IMR-90 (cell line): ENCODE data around the gene FOXI1. TPM values are rescaled to one million over a fixed set of nuclear protein-coding genes. Genes with fewer than 3 reads are reported as not detected.

Experiments
- ATAC-seq: fragments of 200-7000 bp; cut with Tn5 transposase; 2 replicates; pipeline ENCODE4 v1.9.1; 2020; ENCODE audit warnings: low read depth, mild to moderate bottlenecking, moderate library complexity
- BruUV-seq: library from RNA; stranded (reverse); fragments of 400-500 nt; replicated peaks from 2 replicates; lab custom pipeline; 2021; lab: Mats Ljungman, UMichigan
- CTCF ChIA-PET: fragments of 300-600 bp; formaldehyde crosslinking; extraction: SDS; loops from one replicate; lab custom pipeline; 2021; ENCODE audit warnings: antibody characterized with exemption; lab: Yijun Ruan, JAX
- POLR2A ChIA-PET: fragments of 300-600 bp; sonication (Branson Sonifier 250); formaldehyde crosslinking; loops from one replicate; lab custom pipeline; 2022; ENCODE audit warnings: antibody characterized with exemption; ENCODE audit not compliant: unreplicated experiment; lab: Charles Lee
- DNase-seq: peaks from one replicate; pipeline ENCODE4 v3.0.0; 2013
- H2AFZ ChIP-seq: replicated peaks from 2 replicates; pipeline ENCODE3; 2013; ENCODE audit warnings: low read length, mild to moderate bottlenecking; ENCODE audit not compliant: poor library complexity
- H2AK5ac ChIP-seq: 2 replicates; pipeline ENCODE4 v1.6.1; 2013; ENCODE audit warnings: low read depth, low read length, inconsistent platforms
- H2AK9ac ChIP-seq: replicated peaks from 2 replicates; pipeline ENCODE3; 2013; ENCODE audit warnings: mild to moderate bottlenecking, low read depth, low read length, moderate library complexity; ENCODE audit not compliant: poor library complexity
- H2BK120ac ChIP-seq: 2 replicates; pipeline ENCODE4 v1.6.1; 2013; ENCODE audit warnings: low read depth, low read length, inconsistent platforms
- H2BK15ac ChIP-seq: 3 replicates; pipeline ENCODE4 v1.6.1; 2013; ENCODE audit warnings: low read depth, low read length, inconsistent platforms
- H2BK20ac ChIP-seq: 2 replicates; pipeline ENCODE4 v1.6.1; 2013; ENCODE audit warnings: low read depth, mild to moderate bottlenecking, inconsistent platforms, low read length, moderate library complexity
- H2BK5ac ChIP-seq: 2 replicates; pipeline ENCODE4 v1.6.1; 2013; ENCODE audit warnings: mild to moderate bottlenecking, low read depth, low read length, inconsistent platforms; ENCODE audit not compliant: poor library complexity, severe bottlenecking
- H3K14ac ChIP-seq: replicated peaks from 2 replicates; pipeline ENCODE4 v1.6.1; 2013; ENCODE audit warnings: low read depth, low read length, inconsistent platforms
- H3K18ac ChIP-seq: 2 replicates; pipeline ENCODE4 v1.6.1; 2013; ENCODE audit warnings: low read depth, low read length, control low read depth
- H3K23ac ChIP-seq: 2 replicates; pipeline ENCODE4 v1.6.1; 2013; ENCODE audit warnings: low read depth, low read length, inconsistent platforms
- H3K27ac ChIP-seq: 2 replicates; pipeline ENCODE4 v1.5.1; 2013; ENCODE audit warnings: mild to moderate bottlenecking, control low read depth, low read length; ENCODE audit not compliant: insufficient read depth
- H3K27me3 ChIP-seq: 2 replicates; pipeline ENCODE4 v1.6.1; 2013; ENCODE audit warnings: low read length; ENCODE audit not compliant: control insufficient read depth, insufficient read depth
- H3K36me3 ChIP-seq: 2 replicates; pipeline ENCODE4 v1.6.1; 2013; ENCODE audit warnings: low read length, mixed read lengths; ENCODE audit not compliant: control insufficient read depth, insufficient read depth
- H3K4ac ChIP-seq: 2 replicates; pipeline ENCODE4 v1.6.1; 2013; ENCODE audit warnings: low read depth, low read length, inconsistent platforms
- H3K4me1 ChIP-seq: 2 replicates; pipeline ENCODE4 v1.6.1; 2013; ENCODE audit warnings: low read length, mixed read lengths; ENCODE audit not compliant: control insufficient read depth, insufficient read depth
- H3K4me2 ChIP-seq: 2 replicates; pipeline ENCODE4 v1.6.1; 2013; ENCODE audit warnings: low read depth, mild to moderate bottlenecking, control low read depth, low read length, moderate library complexity
- H3K4me3 ChIP-seq: 2 replicates; pipeline ENCODE4 v1.5.1; 2013; ENCODE audit warnings: low read depth, mild to moderate bottlenecking, control low read depth, low read length, moderate library complexity; ENCODE audit not compliant: insufficient read depth
- H3K56ac ChIP-seq: 2 replicates; pipeline ENCODE4 v1.6.1; 2013; ENCODE audit warnings: low read length, inconsistent platforms; ENCODE audit not compliant: insufficient read depth; ENCODE audit errors: extremely low read depth
- H3K79me1 ChIP-seq, 2 experiments: 2 replicates each; pipeline ENCODE4 v1.6.1; 2013; ENCODE audit warnings: low read length in 2 of 2, inconsistent platforms in 1 of 2, low read depth in 1 of 2
- H3K9ac ChIP-seq: 2 replicates; pipeline ENCODE4 v1.6.1; 2013; ENCODE audit warnings: low read depth, low read length, control low read depth
- H3K9me1 ChIP-seq: 2 replicates; pipeline ENCODE4 v1.6.1; 2013; ENCODE audit warnings: low read length, inconsistent platforms; ENCODE audit not compliant: insufficient read depth
- H3K9me3 ChIP-seq: 2 replicates; pipeline ENCODE4 v1.6.1; 2013; ENCODE audit warnings: low read length; ENCODE audit not compliant: control insufficient read depth, insufficient read depth
- H4K20me1 ChIP-seq: 2 replicates; pipeline ENCODE4 v1.6.1; 2013; ENCODE audit warnings: low read length, inconsistent platforms; ENCODE audit not compliant: insufficient read depth
- H4K5ac ChIP-seq: 2 replicates; pipeline ENCODE4 v1.6.1; 2013; ENCODE audit warnings: mild to moderate bottlenecking, low read depth, low read length, control low read depth
- H4K8ac ChIP-seq, 2 experiments: 2 replicates each; pipeline ENCODE4 v1.6.1; 2013; ENCODE audit warnings: low read depth in 2 of 2, low read length in 2 of 2, control low read depth in 1 of 2, inconsistent platforms in 1 of 2
- H4K91ac ChIP-seq: 2 replicates; pipeline ENCODE4 v1.6.1; 2013; ENCODE audit warnings: low read depth, low read length, inconsistent platforms; ENCODE audit not compliant: insufficient read depth
- BHLHE40 ChIP-seq: fragments of 150-350 bp; IDR thresholded peaks from 2 replicates; pipeline ENCODE4 v1.6.1; 2016; ENCODE audit warnings: mild to moderate bottlenecking, low read depth, low read length
- CEBPB ChIP-seq: IDR thresholded peaks from 2 replicates; pipeline ENCODE4 v1.6.1; 2012; ENCODE audit warnings: low read depth, low read length, improper control_type of control experiment
- FOS ChIP-seq: fragments of 150-350 bp; IDR thresholded peaks from 2 replicates; pipeline ENCODE4 v1.6.1; 2016; ENCODE audit warnings: low read depth, low read length
- MAZ ChIP-seq: IDR thresholded peaks from 2 replicates; pipeline ENCODE4 v1.6.1; 2012; ENCODE audit warnings: low read depth, mild to moderate bottlenecking, low read length, improper control_type of control experiment, moderate library complexity, borderline replicate concordance
- MXI1 ChIP-seq: IDR thresholded peaks from 2 replicates; pipeline ENCODE4 v1.6.1; 2012; ENCODE audit warnings: low read depth, mild to moderate bottlenecking, low read length, moderate library complexity, borderline replicate concordance
- NFE2L2 ChIP-seq: fragments of 150-350 bp; IDR thresholded peaks from 2 replicates; pipeline ENCODE4 v1.6.1; 2016; ENCODE audit warnings: low read depth, mild to moderate bottlenecking, low read length
- POLR2A ChIP-seq: IDR thresholded peaks from 2 replicates; pipeline ENCODE4 v1.6.1; 2012; ENCODE audit warnings: mild to moderate bottlenecking, low read depth, low read length
- RCOR1 ChIP-seq: IDR thresholded peaks from 2 replicates; pipeline ENCODE4 v1.6.1; 2012; ENCODE audit warnings: mild to moderate bottlenecking, low read length, improper control_type of control experiment; ENCODE audit not compliant: insufficient replicate concordance
- RFX5 ChIP-seq: IDR thresholded peaks from 2 replicates; pipeline ENCODE4 v1.8.0; 2012; ENCODE audit warnings: low read depth, mild to moderate bottlenecking, low read length, moderate library complexity
- whole genome bisulfite sequencing, 2 experiments: methylation state at CpG; one replicate each; pipeline versions ENCODE4 v1.1.5 to v1.1.7; 2013; ENCODE audit warnings: missing lambda C conversion rate in 2 of 2; ENCODE audit not compliant: insufficient read length in 1 of 2; ENCODE audit errors: extremely low coverage in 2 of 2; 5-methylcytosine and 5-hydroxymethylcytosine counted together
- dilution Hi-C: fragments of 300-500 bp; cut with HindIII; formaldehyde crosslinking; loops from one replicate; pipeline ENCODE4 v1.14.3; 2018; ENCODE audit warnings: low sequenced_read_pairs; ENCODE audit not compliant: unreplicated experiment
- in situ Hi-C: fragments of 300-500 bp; cut with MboI; formaldehyde crosslinking; loops from 3 replicates; pipeline ENCODE4 v1.14.3; 2019; ENCODE audit warnings: low sequenced_read_pairs, inconsistent platforms, mixed read lengths
- intact Hi-C: fragments of 100-400 bp; cut with micrococcal nuclease; formaldehyde crosslinking; loops from 2 replicates; pipeline ENCODE4 v1.10.0; 2022
- polyA plus RNA-seq, 3 experiments: library from polyadenylated mRNA; depleted of rRNA; stranded (reverse); fragments of >200 nt; gene quantifications; 2 replicates each; pipeline ENCODE4 v1.2.3, GENCODE V29; 2012; ENCODE audit warnings: low replicate concordance in 1 of 3
- total RNA-seq: library from RNA; depleted of rRNA; stranded (reverse); fragments of >200 nt; gene quantifications from 2 replicates; pipeline ENCODE4 v1.2.3, GENCODE V29; 2012
- TF ChIP-seq, protein P1 (sequence below): fragments of 150-350 bp; IDR thresholded peaks from 2 replicates; pipeline ENCODE4 v1.6.1; 2017; ENCODE audit warnings: mild to moderate bottlenecking, antibody characterized with exemption, low read length, low read depth

The FOXI1 gene
- total and polyA plus RNA-seq, 2 of the 4 experiments (the other 2 are of a cell fraction), result not detected

DNA sequence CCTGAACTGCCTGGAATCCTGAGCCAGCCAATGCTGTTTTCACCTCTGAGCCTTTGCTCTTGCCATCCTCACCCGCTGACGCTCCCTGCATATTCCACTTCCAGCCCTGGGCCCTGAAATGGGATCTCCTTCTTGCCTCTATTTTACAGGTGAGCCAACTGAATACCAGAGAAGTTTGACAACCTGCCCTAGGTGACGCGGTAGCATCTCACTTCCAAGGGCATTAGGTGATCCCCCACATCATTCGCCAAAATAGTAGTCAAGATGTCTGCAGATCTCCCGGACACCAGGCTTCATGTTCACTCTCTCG is 43.5 kb downstream of the FOXI1 start:
- no peak overlapping the region for H3K27ac ChIP-seq
- H2AK9ac ChIP-seq, result no peak overlapping the region
- H3K36me3 ChIP-seq, result no peaks in the 10 kb centered on the region
- no peak overlapping the region for H3K4me3 ChIP-seq
- peaks cover 7% of the 10 kb centered on the region; the same call in 1 of the 2 replicates for H3K4me1 ChIP-seq
- no peak overlapping the region for H3K9ac ChIP-seq
- H3K79me1 ChIP-seq, result no peaks in the 10 kb centered on the region
- dilution Hi-C loops, result no loop called here
- H3K9me1 ChIP-seq, result no peaks in the 10 kb centered on the region
- no peak overlapping the region for H3K56ac ChIP-seq
- ChIA-PET CTCF (no interaction called here), POLR2A (no interaction called here)
- 92% methylated on average over 5 of the region's 7 CpGs; no CpG with 5 or more reads in 1 of the 2 experiments for WGBS, 2 experiments
- no peak overlapping the region for H2BK20ac ChIP-seq
- no peak overlapping the region for H3K4me2 ChIP-seq
- H2BK5ac ChIP-seq, result no peak overlapping the region
- H3K14ac ChIP-seq, result no peak overlapping the region
- no peak for DNase-seq
- TF ChIP-seq POLR2A, result no peak
- no peak for TF ChIP-seq MXI1
- TF ChIP-seq BHLHE40, result no peak
- no peak for TF ChIP-seq RFX5
- no peak for TF ChIP-seq CEBPB
- TF ChIP-seq NFE2L2, result no peak
- TF ChIP-seq MAZ, result no peak
- no peak for TF ChIP-seq FOS
- no peak for TF ChIP-seq RCOR1
- TF ChIP-seq, protein P1, sequence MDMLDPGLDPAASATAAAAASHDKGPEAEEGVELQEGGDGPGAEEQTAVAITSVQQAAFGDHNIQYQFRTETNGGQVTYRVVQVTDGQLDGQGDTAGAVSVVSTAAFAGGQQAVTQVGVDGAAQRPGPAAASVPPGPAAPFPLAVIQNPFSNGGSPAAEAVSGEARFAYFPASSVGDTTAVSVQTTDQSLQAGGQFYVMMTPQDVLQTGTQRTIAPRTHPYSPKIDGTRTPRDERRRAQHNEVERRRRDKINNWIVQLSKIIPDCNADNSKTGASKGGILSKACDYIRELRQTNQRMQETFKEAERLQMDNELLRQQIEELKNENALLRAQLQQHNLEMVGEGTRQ, result no peak
- intact Hi-C loops, result no loop called here
- no peak overlapping the region for H2AFZ ChIP-seq
- no peak overlapping the region for H3K23ac ChIP-seq
- no peak overlapping the region for H4K91ac ChIP-seq
- no peaks in the 10 kb centered on the region for H4K20me1 ChIP-seq
- no peak overlapping the region for H4K5ac ChIP-seq
- no peak overlapping the region for H3K18ac ChIP-seq
- H3K4ac ChIP-seq, result no peak overlapping the region
- no peak overlapping the region; the same call in 2 of the 3 replicates for H2BK15ac ChIP-seq
- no peak for ATAC-seq
- in situ Hi-C loops, result no loop called here
- H2BK120ac ChIP-seq, result no peak overlapping the region
- no peak overlapping the region for H2AK5ac ChIP-seq
- no peaks in the 10 kb centered on the region for H3K9me3 ChIP-seq
- H3K27me3 ChIP-seq, result no peaks in the 10 kb centered on the region
- no TSS peak for BruUV-seq
- H4K8ac ChIP-seq, result no peak overlapping the region
